T-helper 17 cell (primary cell): ENCODE measurements around the gene SUN2. TPM values are rescaled to one million over a fixed set of nuclear protein-coding genes. Genes with fewer than 3 reads are reported as not detected.

Experiments
- ATAC-seq: fragments of 150-1000 bp; cut with Tn5 transposase; 2 replicates; pipeline ENCODE4 v1.10.0; 2021; ENCODE audit warnings: mild to moderate bottlenecking, moderate library complexity
- DNase-seq, 3 donors: peaks; one replicate each; pipeline versions ENCODE4 v3.0.0 to v3.0.0-alpha.2; 2020 to 2021
- H3K9me3 ChIP-seq: one replicate; pipeline ENCODE4 v1.7.0; 2013; ENCODE audit warnings: low read length, mild to moderate bottlenecking; ENCODE audit not compliant: control insufficient read depth, poor library complexity, severe bottlenecking
- H3K27ac Mint-ChIP-seq: one replicate; pipeline ENCODE4 v1.8.0; 2022; ENCODE audit warnings: mild to moderate bottlenecking, moderate library complexity, mixed read lengths
- H3K27me3 Mint-ChIP-seq: one replicate; pipeline ENCODE4 v1.8.0; 2022; ENCODE audit warnings: mixed read lengths
- H3K36me3 Mint-ChIP-seq: one replicate; pipeline ENCODE4 v1.8.0; 2022; ENCODE audit warnings: low read depth, mixed read lengths
- H3K4me1 Mint-ChIP-seq: one replicate; pipeline ENCODE4 v1.8.0; 2022; ENCODE audit warnings: mild to moderate bottlenecking, mixed read lengths
- H3K4me3 Mint-ChIP-seq: one replicate; pipeline ENCODE4 v1.8.0; 2022; ENCODE audit warnings: mild to moderate bottlenecking, moderate library complexity, mixed read lengths
- total RNA-seq, 4 donors: library from RNA in 2 of 4; stranded (reverse) in 2 of 4; gene quantifications; one replicate each; pipeline ENCODE4 v1.2.3 and lab custom pipeline; 2022 to 2026

Gene SUN2
- total RNA-seq, 2 donors from 2014 or later = 426 to 485 TPM

DNA sequence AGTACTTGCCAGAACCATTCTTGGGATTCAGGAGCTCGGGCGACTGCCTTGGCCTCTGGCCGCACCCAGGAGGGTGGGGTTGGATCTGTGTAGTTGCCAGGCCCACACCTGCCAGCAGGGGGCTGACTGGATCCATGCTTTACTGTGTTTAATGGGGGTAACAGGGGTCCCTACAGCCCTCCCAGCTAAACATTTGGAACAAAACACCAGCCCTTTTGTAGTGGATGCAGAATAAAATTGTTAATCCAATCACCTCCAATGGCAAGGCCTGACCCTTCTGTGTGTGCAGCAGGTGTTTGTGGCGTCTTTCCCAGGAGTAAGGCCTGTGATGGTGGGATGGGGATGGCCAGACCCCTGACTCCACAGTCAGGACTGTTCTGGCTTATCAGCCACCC lies 22.5 kb downstream of the SUN2 start:
- H3K36me3 Mint-ChIP-seq = peaks cover 7% of the 10 kb centered on the region
- ATAC-seq (peak; percentile 59), DNase-seq (peak in 1 of 3 donors; percentile 42)
- no peaks in the 10 kb centered on the region for H3K27me3 Mint-ChIP-seq
- peak overlapping the region; percentile 52 for H3K4me3 Mint-ChIP-seq
- peak overlapping the region; percentile 93 for H3K27ac Mint-ChIP-seq
- H3K9me3 ChIP-seq = no peaks in the 10 kb centered on the region
- H3K4me1 Mint-ChIP-seq = peaks cover 43% of the 10 kb centered on the region

DNA sequence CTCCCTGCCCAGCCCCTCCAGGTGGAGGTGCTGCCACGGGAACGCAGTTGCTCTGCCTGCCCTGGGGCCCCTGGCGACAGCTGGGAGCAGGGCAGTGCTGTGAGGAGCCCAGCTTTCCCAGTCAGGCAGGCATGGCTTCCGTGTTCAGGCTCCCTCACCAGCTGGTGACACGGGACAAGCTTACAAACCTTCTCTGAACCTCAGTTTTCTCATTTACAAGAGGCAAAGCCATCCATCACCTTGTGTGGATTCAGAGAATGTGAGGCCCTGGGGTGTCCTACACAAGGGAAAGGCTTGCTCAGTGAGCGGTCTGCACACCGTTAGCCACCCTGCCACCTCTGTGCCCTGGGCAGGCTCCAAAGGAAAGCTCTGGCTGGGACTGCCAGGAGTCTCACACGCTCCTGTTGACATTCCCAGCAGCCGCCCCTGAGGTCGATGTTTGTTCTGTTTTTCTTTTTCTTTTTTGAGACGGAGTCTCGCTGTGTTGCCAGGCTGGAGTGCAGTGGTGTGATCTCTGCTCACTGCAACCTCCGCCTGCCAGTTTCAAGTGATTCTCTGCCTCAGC lies 23.5 kb downstream of the SUN2 start:
- peaks cover 37% of the 10 kb centered on the region for H3K4me1 Mint-ChIP-seq
- no peaks in the 10 kb centered on the region for H3K9me3 ChIP-seq
- H3K36me3 Mint-ChIP-seq = peaks cover 6% of the 10 kb centered on the region
- H3K4me3 Mint-ChIP-seq = peak overlapping the region; percentile 9
- ATAC-seq (no peak), DNase-seq (peak in 1 of 3 donors; percentile 8)
- no peaks in the 10 kb centered on the region for H3K27me3 Mint-ChIP-seq
- peak overlapping the region; percentile 93 for H3K27ac Mint-ChIP-seq

DNA sequence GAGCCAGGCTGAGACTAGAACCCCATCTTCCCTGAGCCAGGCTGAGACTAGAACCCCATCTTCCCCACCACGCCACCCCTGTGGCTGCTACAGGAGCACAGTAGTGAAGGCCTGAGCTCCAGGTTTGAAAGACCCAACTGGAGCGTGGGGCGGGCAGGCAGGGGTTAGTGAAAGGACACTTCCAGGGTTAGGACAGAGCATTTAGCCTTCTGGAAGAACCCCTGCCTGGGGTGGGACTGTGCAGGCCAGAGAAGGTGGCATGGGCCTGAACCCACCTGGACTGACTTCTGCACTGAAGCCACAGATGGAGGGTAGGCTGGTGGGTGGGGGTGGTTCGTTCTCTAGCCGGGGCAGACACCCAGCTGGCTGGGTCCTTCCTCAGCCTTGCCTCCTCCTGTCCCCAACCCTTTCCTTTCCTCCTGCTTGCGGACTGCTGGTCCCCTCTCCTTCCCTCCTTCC lies 24.1 kb downstream of the SUN2 start:
- peak overlapping the region; percentile 9 for H3K4me3 Mint-ChIP-seq
- no peak for ATAC-seq
- no peaks in the 10 kb centered on the region for H3K9me3 ChIP-seq
- peak overlapping the region; percentile 65 for H3K27ac Mint-ChIP-seq
- H3K4me1 Mint-ChIP-seq = peaks cover 33% of the 10 kb centered on the region
- peak in 1 of 3 donors; percentile 7 for DNase-seq
- peaks cover 3% of the 10 kb centered on the region for H3K36me3 Mint-ChIP-seq
- no peaks in the 10 kb centered on the region for H3K27me3 Mint-ChIP-seq

DNA sequence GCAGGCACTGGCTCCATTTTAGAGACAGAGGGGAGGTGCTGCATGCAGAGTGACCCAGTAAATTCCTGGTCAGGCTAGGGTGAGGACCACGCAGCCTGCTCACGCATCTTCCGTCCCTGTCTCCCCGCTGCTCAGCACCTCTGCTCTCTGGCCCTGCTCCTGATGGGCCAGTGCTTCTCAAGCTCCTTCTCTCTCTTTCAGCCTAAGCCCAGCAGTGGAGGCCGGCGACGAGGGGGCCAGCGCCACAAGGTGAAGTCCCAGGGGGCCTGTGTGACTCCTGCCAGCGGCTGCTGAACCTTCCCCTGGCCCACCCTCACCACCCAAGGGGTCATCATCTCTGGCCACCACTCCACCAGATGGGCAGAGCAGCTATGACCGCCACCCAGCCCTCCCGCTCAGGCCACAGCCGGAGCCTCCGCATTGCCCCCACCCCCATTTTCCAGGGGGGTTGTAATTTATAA lies 25.4 kb downstream of the SUN2 start:
- peak overlapping the region; percentile 65 for H3K27ac Mint-ChIP-seq
- peaks cover 2% of the 10 kb centered on the region for H3K36me3 Mint-ChIP-seq
- DNase-seq (no peak), ATAC-seq (no peak)
- H3K9me3 ChIP-seq = no peaks in the 10 kb centered on the region
- peak overlapping the region; percentile 69 for H3K4me3 Mint-ChIP-seq
- H3K4me1 Mint-ChIP-seq = peaks cover 32% of the 10 kb centered on the region
- H3K27me3 Mint-ChIP-seq = no peaks in the 10 kb centered on the region

DNA sequence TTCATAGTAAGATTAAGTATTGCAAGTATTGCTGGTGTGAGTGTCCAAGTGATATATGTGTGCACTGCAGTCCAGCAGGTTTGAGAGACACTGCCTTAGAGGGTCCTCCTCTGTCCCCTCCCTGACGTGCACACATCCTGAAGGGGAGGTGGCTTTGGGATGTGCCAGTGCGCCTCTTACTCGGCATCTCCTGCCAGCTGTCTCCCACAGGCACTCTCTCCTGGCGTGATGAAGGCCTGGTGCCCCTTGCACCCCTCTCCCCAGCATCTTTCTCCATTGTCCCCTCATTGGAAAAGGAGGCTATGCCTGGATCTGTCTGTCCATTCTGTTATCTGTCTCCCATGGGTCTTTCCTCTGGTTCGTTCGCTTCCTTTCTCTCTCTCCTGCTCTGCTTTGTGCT lies 25.9 kb downstream of the SUN2 start:
- no peaks in the 10 kb centered on the region for H3K9me3 ChIP-seq
- peak overlapping the region; percentile 69 for H3K4me3 Mint-ChIP-seq
- DNase-seq = no peak
- H3K36me3 Mint-ChIP-seq = peaks cover 6% of the 10 kb centered on the region
- peaks cover 32% of the 10 kb centered on the region for H3K4me1 Mint-ChIP-seq
- ATAC-seq = no peak
- H3K27ac Mint-ChIP-seq = no peak overlapping the region
- no peaks in the 10 kb centered on the region for H3K27me3 Mint-ChIP-seq

DNA sequence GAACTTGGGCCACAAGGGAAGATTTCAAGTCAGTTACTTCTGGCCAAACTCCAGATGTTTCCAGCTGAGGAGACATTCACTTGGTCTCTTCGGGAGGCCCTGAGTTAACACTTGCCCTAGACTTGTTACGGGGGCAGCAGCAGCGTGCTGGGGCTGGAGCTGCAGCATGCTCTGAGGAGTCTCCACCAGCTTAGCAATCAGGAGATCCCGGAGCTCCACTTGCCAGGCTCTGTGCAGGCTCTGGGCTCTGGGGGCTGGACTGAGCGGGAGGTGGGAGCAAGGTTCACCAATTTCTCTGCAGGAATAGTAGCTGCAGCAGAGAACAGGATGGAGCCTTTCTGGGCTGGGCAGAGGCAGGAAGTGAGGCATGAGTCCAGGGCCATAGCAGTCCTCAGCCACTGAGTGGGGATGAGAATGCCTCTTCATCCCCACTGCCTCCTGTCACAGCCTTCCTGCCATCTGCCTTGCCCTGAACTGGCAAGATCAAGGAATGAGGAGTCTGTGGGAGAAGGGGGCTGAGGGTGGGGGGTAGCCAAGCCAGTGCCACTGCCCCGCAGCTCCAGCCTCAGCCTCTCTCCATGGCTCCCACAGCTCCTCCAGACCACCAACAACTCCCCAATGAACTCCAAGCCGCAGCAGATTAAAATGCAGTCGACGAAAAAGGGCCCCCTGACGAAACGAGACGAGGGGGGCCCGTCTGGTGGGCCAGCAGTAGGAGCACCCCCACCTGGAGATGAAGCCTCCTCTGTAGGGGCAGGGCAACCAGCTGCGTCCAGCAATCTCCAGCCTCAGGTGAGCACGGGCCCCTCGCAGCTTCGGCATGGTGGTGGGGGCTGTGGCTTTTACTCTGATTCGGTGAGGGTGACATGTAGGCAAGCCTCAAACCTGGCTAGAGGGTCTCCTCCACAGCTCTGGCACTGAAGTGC lies 26.7 kb downstream of the SUN2 start:
- H3K27ac Mint-ChIP-seq = peak overlapping the region; percentile 11

DNA sequence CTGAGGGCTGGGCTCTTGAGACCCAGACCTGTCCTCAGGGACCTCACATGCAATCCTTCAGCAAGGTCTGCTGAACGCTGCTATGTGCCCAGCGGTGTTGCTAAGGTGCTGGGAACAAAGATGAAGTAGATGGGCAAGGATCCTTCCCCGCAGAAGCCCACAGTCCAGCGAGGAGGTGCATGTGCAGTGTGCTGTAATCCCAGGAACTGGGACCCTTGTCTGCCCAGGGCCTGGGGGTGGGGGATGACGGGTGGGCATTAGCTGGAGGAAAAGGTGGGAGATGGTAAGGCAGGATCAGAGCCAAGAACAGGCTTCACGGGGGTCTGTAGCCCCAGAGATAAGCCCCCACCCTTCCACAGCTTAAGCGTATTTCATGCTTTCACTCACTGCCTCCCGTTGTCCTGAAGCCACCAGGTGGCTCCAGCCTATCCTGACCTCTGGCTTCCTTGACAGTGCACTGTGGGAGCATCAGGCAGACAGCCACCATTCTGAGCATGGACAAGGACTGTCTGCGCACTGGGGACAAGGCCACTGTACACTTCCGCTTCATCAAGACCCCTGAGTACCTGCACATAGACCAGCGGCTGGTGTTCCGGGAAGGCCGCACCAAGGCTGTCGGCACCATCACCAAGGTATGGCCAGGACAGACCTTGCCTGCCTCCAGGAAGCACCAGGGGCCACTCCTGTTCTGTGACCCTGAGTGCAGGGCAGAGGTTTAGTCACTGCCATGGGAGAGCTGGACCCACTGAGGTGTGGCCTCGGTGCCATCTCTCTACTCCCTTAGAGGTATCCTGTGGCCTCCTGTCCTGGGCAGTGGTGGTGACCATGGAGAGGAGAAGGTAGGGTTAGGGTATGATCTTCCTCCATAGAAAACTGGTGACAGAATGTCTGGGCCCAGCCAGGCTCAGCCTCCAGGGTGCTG lies 28.0 kb downstream of the SUN2 start:
- DNase-seq (no peak), ATAC-seq (no peak)
- Mint-ChIP-seq H3K4me1 (peaks cover 16% of the 10 kb centered on the region), H3K36me3 (peaks cover 6% of the 10 kb centered on the region), H3K27me3 (no peaks in the 10 kb centered on the region), H3K4me3 (peak overlapping the region; percentile 52), H3K27ac (peak overlapping the region; percentile 81)
- no peaks in the 10 kb centered on the region for H3K9me3 ChIP-seq

More for the DNA sequence above, 26.7 kb downstream of the SUN2 start:
- H3K9me3 ChIP-seq = no peaks in the 10 kb centered on the region
- ATAC-seq (no peak), DNase-seq (no peak)
- peaks cover 6% of the 10 kb centered on the region for H3K36me3 Mint-ChIP-seq
- no peak overlapping the region for H3K4me3 Mint-ChIP-seq
- no peaks in the 10 kb centered on the region for H3K27me3 Mint-ChIP-seq
- peaks cover 28% of the 10 kb centered on the region for H3K4me1 Mint-ChIP-seq

DNA sequence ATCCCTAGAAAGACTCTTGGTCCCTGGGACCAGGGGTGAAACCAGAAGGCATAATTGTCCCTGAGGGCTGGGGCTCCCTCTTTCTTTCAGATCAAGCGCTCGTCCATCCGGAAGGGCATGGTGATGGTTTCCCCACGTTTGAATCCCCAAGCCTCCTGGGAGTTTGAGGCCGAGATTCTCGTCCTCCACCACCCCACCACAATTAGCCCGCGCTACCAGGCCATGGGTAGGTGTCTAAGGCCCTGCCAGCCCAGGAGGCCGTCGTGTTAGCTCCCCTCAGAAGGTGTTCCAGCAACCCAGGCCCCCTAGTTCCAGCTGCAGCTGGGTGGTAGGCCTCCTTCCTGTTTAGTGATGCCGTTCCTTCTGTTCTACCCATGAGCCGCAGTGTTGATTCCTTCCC lies 28.7 kb downstream of the SUN2 start:
- Mint-ChIP-seq H3K36me3 (peaks cover 6% of the 10 kb centered on the region), H3K27ac (peak overlapping the region; percentile 81), H3K4me3 (peak overlapping the region; percentile 52), H3K4me1 (peaks cover 16% of the 10 kb centered on the region), H3K27me3 (no peaks in the 10 kb centered on the region)
- ATAC-seq (no peak), DNase-seq (no peak)
- no peaks in the 10 kb centered on the region for H3K9me3 ChIP-seq

DNA sequence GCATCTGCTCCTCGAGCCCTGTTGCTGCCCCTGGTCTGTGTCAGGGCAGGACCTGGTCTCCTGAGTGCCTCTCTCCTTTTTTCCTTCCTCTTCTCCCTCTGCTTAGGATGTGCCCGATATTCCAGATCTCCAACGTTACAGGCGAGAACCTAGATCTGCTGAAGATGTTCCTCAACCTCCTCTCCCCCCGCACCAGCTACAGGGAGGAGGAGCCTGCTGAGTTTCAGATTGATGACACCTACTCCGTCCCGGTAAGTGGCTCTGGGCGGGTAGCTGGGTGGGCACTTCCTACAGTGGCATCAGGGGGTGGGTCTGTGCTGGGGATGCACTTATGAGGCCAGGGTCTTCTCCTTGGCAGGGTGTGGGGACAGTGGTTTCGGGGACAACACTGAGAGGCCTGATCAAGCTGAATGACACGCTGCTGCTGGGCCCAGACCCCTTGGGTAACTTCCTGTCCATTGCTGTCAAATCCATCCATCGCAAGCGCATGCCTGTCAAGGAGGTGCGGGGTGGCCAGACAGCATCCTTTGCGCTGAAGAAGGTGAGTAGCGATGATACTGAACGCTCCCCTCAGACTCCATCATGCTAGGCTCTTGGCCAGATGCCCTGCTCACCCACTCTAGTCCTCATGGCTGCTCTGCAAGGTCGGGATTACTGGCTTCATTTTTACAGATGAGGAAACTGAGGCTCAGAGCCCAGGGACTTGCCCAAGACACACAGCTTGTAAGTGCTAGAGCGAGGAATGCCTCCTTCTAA lies 29.7 kb downstream of the SUN2 start:
- Mint-ChIP-seq H3K36me3 (peaks cover 8% of the 10 kb centered on the region), H3K4me3 (no peak overlapping the region), H3K27ac (peak overlapping the region; percentile 81), H3K27me3 (no peaks in the 10 kb centered on the region), H3K4me1 (peaks cover 16% of the 10 kb centered on the region)
- DNase-seq (no peak), ATAC-seq (no peak)
- H3K9me3 ChIP-seq = no peaks in the 10 kb centered on the region

DNA sequence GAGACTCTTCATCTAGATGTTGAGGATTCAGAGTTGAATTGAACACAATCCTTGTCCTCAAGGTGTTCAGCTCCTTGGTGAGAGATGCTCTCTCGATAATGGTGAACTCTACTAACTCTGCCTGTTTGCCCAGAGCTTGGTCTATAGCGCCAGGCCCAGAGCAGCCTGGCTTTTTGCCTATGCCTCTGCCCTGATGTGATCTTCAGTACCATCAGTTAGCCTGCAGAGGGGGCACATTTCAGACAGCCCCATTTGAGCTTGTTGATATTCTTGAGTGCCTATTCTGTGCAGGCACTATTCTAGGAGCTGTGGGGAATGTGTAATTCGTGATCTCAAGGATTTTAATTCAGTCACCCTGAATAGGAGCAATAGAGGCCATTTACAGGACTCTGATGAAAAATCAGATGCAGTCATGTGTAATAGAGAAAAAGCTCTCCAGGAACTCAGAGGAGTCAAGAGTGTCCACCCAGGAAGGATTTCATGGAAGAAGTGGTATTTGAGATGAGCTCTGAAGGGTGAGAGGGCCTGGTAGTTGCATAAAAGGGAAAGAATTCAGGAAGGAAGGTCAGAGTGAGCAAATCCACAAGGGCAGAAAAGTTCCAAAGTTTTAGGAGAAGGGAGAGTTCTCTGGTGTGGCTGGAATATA lies 30.7 kb downstream of the SUN2 start:
- no peaks in the 10 kb centered on the region for H3K9me3 ChIP-seq
- DNase-seq (no peak), ATAC-seq (peak; percentile 86)
- Mint-ChIP-seq H3K27me3 (no peaks in the 10 kb centered on the region), H3K36me3 (peaks cover 8% of the 10 kb centered on the region), H3K4me1 (peaks cover 10% of the 10 kb centered on the region), H3K4me3 (peak overlapping the region; percentile 65), H3K27ac (peak overlapping the region; percentile 88)

DNA sequence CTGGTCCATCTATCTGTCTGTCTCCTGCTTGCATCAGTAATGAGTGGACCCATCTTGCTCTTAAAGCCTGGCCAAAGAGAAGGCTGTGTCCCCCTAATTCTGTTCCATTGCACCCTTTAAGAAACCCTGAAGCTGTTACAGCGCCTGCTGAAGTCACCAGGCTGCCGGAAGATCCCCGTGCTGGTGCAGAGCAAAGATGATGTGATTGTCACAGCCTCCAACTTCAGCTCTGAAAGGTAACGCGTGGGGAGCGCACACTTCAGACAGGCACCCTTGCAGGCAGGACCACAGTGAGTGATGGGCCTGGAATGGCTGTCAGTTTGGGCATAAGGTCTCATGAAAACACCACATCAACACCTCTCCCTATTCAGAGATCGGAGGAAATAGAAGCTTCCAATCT lies 31.6 kb downstream of the SUN2 start:
- Mint-ChIP-seq H3K4me3 (no peak overlapping the region), H3K4me1 (peaks cover 10% of the 10 kb centered on the region), H3K27me3 (no peaks in the 10 kb centered on the region), H3K36me3 (peaks cover 8% of the 10 kb centered on the region), H3K27ac (no peak overlapping the region)
- DNase-seq (no peak), ATAC-seq (no peak)
- no peaks in the 10 kb centered on the region for H3K9me3 ChIP-seq

DNA sequence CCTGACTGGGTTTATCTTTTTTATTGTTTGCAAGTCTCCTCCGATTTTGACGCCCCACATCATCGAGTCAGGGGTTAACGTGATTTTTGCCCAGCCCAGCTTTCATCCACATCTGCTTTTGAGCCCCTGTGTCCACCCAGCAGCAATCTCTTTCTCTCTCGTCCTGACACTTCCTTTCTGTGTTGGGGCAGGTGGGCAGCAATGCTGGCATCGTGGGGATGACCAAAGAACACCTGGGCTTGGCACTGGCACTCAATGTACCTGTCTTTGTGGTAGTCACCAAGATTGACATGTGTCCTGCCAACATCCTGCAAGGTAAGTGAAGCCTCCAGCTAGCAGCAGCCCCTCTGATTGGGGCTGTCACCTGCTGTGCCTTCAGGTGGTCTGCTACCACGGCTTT lies 34.2 kb downstream of the SUN2 start:
- ATAC-seq (no peak), DNase-seq (peak in 1 of 3 donors; percentile 1)
- no peaks in the 10 kb centered on the region for H3K9me3 ChIP-seq
- no peaks in the 10 kb centered on the region for H3K27me3 Mint-ChIP-seq
- H3K4me1 Mint-ChIP-seq = peaks cover 9% of the 10 kb centered on the region
- no peak overlapping the region for H3K4me3 Mint-ChIP-seq
- peaks cover 10% of the 10 kb centered on the region for H3K36me3 Mint-ChIP-seq
- no peak overlapping the region for H3K27ac Mint-ChIP-seq
